Adrenal gland (tissue), 12 donors: ENCODE measurements around the gene PACSIN2. TPM values are rescaled to one million over a fixed set of nuclear protein-coding genes. Genes with fewer than 3 reads are reported as not detected.
A peak's percentile ranks its signal among the peaks of the same experiment; 100 is the strongest.

ENCODE experiments used
- DNase-seq, 7 donors: peaks; one replicate each; pipeline ENCODE4 v3.0.0-alpha.2; 2019 to 2020
- H3K27ac ChIP-seq, 5 donors: fragments of 200-600 bp; sonication (generic) in 4 of 5; 1 replicate in 3 of 5; 2 replicates in 2 of 5; pipeline versions ENCODE4 v1.5.1 to v1.8.0; 2016 to 2020; ENCODE audit warnings: mild to moderate bottlenecking in 1 of 5
- H3K27me3 ChIP-seq: fragments of 200-600 bp; 2 replicates; pipeline ENCODE4 v1.8.0; 2021
- H3K36me3 ChIP-seq, 2 donors: fragments of 200-600 bp; replicated peaks in 1 of 2; 1 replicate in 1 of 2; 2 replicates in 1 of 2; pipeline versions ENCODE4 v1.5.1 to v1.8.0; 2018 to 2022
- H3K4me1 ChIP-seq, 2 donors: fragments of 200-600 bp; replicated peaks in 1 of 2; 1 replicate in 1 of 2; 2 replicates in 1 of 2; pipeline versions ENCODE4 v1.5.1 to v1.8.0; 2018 to 2021
- H3K4me3 ChIP-seq, 4 donors: fragments of 200-600 bp; sonication (generic) in 3 of 4; one replicate each; pipeline ENCODE4 v1.5.1; 2016 to 2018
- H3K9me3 ChIP-seq, 3 donors: fragments of 200-600 bp; sonication (generic) in 1 of 3; replicated peaks in 1 of 3; 1 replicate in 2 of 3; 2 replicates in 1 of 3; pipeline versions ENCODE4 v1.5.1 to v1.8.0; 2016 to 2021
- POLR2A ChIP-seq, 2 donors: fragments of 450-650 bp; IDR thresholded peaks; one replicate each; pipeline ENCODE4 v1.6.1; 2017; ENCODE audit warnings: antibody characterized with exemption in 2 of 2, mild to moderate bottlenecking in 2 of 2, moderate library complexity in 1 of 2
- WGBS, 4 donors: extraction: QIAGEN DNeasy Blood & Tissue Kit in 2 of 4; methylation state at CpG; one replicate each; pipeline versions ENCODE4 v1.1.5 to v1.1.7; 2013 to 2017; 5-methylcytosine and 5-hydroxymethylcytosine counted together
- intact Hi-C, 2 donors: fragments of 100-400 bp; cut with DNase I; formaldehyde crosslinking; loops; one replicate each; pipeline versions ENCODE4 v1.14.1 to v1.15.0; 2022 to 2023
- polyA plus RNA-seq, 3 donors: library from polyadenylated mRNA; stranded (reverse); fragments of 200-250 nt in 2 of 3; fragments of 350-450 nt in 1 of 3; fragmentation: Illumina TruSeq in 1 of 3; extraction: RNeasy Lipid Tissue Mini Kit (QIAGEN cat#74804) in 1 of 3; gene quantifications; one replicate each; pipeline ENCODE4 v1.2.3, GENCODE V29; 2013 to 2014
- total RNA-seq, 9 donors: library from RNA; depleted of rRNA in 4 of 9; stranded (reverse); fragments of >200 nt in 4 of 9; fragments of 120-200 nt in 1 of 9; fragmentation: NEBNext Ultra II Directional in 1 of 9; extraction: Animal tissue kit (Norgen Biotek cat#: 25700) in 1 of 9; gene quantifications; one replicate each; pipeline versions ENCODE4 v1.1.0 to v1.2.4, GENCODE V29; 2013 to 2023
- TF ChIP-seq, protein P1 (sequence below), 6 experiments: fragments of 450-650 bp in 4 of 6; fragments of 200-600 bp in 2 of 6; sonication (generic) in 1 of 6; IDR thresholded peaks; 1 replicate in 5 of 6; 2 replicates in 1 of 6; pipeline versions ENCODE4 v1.5.1 to v1.8.0; 2016 to 2021; ENCODE audit warnings: antibody characterized with exemption in 6 of 6, mild to moderate bottlenecking in 2 of 6, moderate library complexity in 1 of 6
- donor health status: healthy with polysubstance abuse.
- donor health status: Bipolar disorder and iron deficiency.
- donor health status: DM: yes; HTN: yes; CAD: no.
- donor health status: DM: no; HTN: no; CAD: no.
- donor health status: DM: no; HTN: no; CAD: no.
- donor health status: DM: yes; HTN: yes; CAD: no.

Gene PACSIN2
- total and polyA plus RNA-seq, 12 donors: 29.8 to 186 (median 115) TPM

DNA sequence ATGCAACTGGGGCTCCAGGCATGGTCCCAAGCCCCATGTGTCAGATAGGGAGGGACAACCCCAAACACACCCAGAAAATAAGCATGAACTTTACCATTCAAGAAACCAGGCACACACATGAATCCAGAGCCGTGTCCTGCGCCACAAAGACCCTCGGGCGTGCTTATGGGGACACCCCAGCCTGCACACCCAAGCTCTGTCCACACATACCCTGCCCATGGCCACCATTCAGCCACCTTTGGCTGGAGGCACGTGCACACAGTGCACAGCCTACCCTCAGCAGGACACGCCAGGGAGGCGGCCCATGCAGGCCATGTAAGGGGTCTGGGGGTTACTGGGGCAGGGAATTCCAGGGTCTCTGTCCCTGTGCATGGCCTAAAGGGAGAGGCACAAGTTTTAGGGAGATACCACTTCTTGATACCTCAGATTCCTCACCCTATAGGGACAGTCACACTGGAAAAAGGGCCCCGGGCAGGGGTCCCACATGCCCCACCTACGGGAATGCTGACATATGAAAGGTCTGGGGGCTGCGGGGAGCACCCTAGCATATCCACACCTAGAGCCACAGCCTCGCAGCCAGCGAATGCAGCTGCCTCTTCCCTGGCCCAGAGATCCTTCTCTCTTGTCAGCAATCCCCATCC, 20.6 kb downstream of the PACSIN2 start:
- WGBS, 4 donors: 85 to 88% (median 86%) methylated on average over 6 to 12 of the region's 12 CpGs
- no peaks in the 10 kb centered on the region for H3K36me3 ChIP-seq
- peak in 2 of 7 donors; percentile 14 to 32 for DNase-seq
- peaks cover 75 to 87% of the 10 kb centered on the region in 2 donors for H3K4me1 ChIP-seq
- H3K4me3 ChIP-seq: peak overlapping the region in 1 of 4 donors; percentile 37
- H3K27me3 ChIP-seq: no peaks in the 10 kb centered on the region
- no peak for TF ChIP-seq POLR2A (IDR thresholded peaks at IDR 0.05)
- TF ChIP-seq, protein P1, sequence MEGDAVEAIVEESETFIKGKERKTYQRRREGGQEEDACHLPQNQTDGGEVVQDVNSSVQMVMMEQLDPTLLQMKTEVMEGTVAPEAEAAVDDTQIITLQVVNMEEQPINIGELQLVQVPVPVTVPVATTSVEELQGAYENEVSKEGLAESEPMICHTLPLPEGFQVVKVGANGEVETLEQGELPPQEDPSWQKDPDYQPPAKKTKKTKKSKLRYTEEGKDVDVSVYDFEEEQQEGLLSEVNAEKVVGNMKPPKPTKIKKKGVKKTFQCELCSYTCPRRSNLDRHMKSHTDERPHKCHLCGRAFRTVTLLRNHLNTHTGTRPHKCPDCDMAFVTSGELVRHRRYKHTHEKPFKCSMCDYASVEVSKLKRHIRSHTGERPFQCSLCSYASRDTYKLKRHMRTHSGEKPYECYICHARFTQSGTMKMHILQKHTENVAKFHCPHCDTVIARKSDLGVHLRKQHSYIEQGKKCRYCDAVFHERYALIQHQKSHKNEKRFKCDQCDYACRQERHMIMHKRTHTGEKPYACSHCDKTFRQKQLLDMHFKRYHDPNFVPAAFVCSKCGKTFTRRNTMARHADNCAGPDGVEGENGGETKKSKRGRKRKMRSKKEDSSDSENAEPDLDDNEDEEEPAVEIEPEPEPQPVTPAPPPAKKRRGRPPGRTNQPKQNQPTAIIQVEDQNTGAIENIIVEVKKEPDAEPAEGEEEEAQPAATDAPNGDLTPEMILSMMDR (IDR thresholded peaks at IDR 0.05): no peak
- intact Hi-C loops: no loop called here
- H3K9me3 ChIP-seq: no peaks in the 10 kb centered on the region
- peak overlapping the region; percentile 64 to 94 (median 82) for H3K27ac ChIP-seq

DNA sequence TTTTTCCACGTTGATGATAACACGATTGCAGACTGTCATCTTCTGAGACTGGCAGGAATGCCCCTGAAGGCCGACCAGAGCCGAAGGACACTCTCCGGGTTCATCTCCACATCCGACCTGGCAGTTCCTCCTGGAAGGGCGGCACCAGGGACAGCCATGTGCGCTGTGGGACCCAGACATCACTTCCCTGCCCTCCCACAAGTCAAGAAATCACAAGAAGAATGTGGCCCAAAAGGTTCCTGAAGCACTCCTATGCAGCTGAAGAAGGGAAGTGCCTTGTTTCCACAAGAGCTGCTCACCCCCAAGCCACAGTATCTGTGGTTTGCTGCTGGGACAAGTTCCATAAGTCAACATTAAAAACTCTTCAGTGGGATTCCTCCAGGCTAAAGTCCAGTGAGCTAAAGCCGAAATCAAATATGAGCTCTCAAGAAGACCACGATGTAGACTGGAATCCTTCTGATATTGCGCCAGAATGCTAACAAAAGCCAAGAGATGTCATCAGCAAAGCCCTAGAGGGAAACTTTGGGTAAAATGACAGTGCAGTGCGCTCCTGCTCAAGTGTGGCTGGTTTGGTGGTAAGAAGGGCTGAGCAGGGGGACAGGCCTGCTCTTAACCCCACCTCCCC, 21.2 kb downstream of the PACSIN2 start:
- intact Hi-C loops: no loop called here
- peak overlapping the region in 1 of 4 donors; percentile 37 for H3K4me3 ChIP-seq
- TF ChIP-seq POLR2A (IDR thresholded peaks at IDR 0.05): peak in 1 of 2 donors; percentile 5
- TF ChIP-seq, protein P1 (IDR thresholded peaks at IDR 0.05): no peak
- peak overlapping the region; percentile 64 to 94 (median 82) for H3K27ac ChIP-seq
- 32 to 43% (median 40%) methylated on average over 12 of the region's 12 CpGs for WGBS, 4 donors
- DNase-seq: peak in 5 of 7 donors; percentile 52 to 76 (median 64)
- H3K9me3 ChIP-seq: no peaks in the 10 kb centered on the region
- H3K36me3 ChIP-seq: no peaks in the 10 kb centered on the region
- H3K4me1 ChIP-seq: peaks cover 74 to 89% of the 10 kb centered on the region in 2 donors
- no peaks in the 10 kb centered on the region for H3K27me3 ChIP-seq

DNA sequence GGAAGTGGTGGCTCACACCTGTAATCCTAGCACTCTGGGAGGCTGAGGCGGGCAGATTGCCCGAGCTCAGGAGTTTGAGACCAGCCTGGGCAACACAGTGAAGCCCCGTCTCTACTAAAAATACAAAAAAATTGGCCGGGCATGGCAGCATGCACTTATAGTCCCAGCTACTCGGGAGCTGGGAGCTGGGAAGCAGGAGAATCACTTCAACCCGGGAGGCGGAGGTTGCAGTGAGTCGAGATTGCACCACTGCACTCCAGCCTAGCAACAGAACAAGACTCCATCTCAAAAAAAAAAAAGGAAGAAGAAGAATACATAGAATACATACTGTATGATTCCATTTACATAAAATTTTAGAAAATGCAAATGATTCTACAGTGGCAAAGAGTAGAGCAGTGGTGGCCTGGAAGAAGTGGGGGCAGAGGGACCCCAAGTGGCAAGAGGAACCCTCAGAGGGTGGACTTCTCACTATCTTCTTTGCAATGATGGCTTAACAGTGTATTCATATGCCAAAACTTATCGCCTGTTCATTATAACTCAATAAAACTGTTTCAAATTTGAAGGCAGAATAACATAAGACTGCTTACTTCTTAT, 22.0 kb downstream of the PACSIN2 start:
- Histone ChIP-seq H3K27ac (peak overlapping the region in 4 of 5 donors; percentile 73 to 94 (median 84)), H3K4me1 (peaks cover 70 to 87% of the 10 kb centered on the region in 2 donors), H3K4me3 (no peak overlapping the region), H3K27me3 (no peaks in the 10 kb centered on the region), H3K9me3 (no peaks in the 10 kb centered on the region), H3K36me3 (no peaks in the 10 kb centered on the region)
- peak in 1 of 7 donors; percentile 33 for DNase-seq
- WGBS, 4 donors: 50 to 68% (median 54%) methylated on average over 9 of the region's 9 CpGs
- intact Hi-C loops: no loop called here
- TF ChIP-seq POLR2A (IDR thresholded peaks at IDR 0.05): no peak
- TF ChIP-seq, protein P1 (IDR thresholded peaks at IDR 0.05): no peak

DNA sequence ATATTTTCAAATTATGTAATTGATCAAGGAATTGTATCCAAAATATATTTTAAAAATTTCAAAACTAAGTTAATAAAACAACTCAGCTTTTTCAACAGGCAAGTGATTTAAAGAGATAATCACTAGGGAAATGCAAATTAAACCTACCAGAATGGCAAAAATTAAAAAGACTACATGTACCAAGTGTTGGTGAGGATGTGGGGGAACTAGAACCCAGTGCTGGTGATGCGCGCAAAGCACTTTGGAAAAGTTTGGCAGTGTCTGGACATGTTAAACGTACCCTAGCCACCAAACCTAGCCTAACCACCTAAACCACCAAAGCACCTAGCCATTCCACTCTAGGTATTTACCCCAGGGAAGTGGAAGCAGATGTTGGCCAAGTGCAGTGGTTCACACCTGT, 22.9 kb downstream of the PACSIN2 start:
- intact Hi-C loops: no loop called here
- no peaks in the 10 kb centered on the region for H3K9me3 ChIP-seq
- no peak overlapping the region for H3K4me3 ChIP-seq
- H3K27ac ChIP-seq: peak overlapping the region in 3 of 5 donors; percentile 82 to 94 (median 87)
- 88 to 99% (median 95%) methylated on average over 3 of the region's 3 CpGs for WGBS, 4 donors
- no peaks in the 10 kb centered on the region for H3K36me3 ChIP-seq
- peaks cover 61 to 78% of the 10 kb centered on the region in 2 donors for H3K4me1 ChIP-seq
- DNase-seq: no peak
- no peaks in the 10 kb centered on the region for H3K27me3 ChIP-seq
- no peak for TF ChIP-seq POLR2A (IDR thresholded peaks at IDR 0.05)
- TF ChIP-seq, protein P1 (IDR thresholded peaks at IDR 0.05): no peak
